Naive thymus-derived CD8-positive, alpha-beta T cell (primary cell): ENCODE measurements around the gene DDN. TPM values are rescaled to one million over a fixed set of nuclear protein-coding genes. Genes with fewer than 3 reads are reported as not detected.

Source experiments
- ATAC-seq, 2 donors: fragments of 150-1000 bp; cut with Tn5 transposase in 1 of 2; sonication (Bioruptor Pico), chemical (Tn5 transposase) in 1 of 2; 1 replicate in 1 of 2; 2 replicates in 1 of 2; pipeline ENCODE4 v1.10.0; 2021; ENCODE audit warnings: mild to moderate bottlenecking in 2 of 2, moderate library complexity in 2 of 2
- POLR2A ChIA-PET: fragments of 350-600 bp; sonication (Branson Sonifier 250); formaldehyde crosslinking; loops from one replicate; lab custom pipeline; 2021; ENCODE audit warnings: antibody characterized with exemption; lab: Charles Lee
- DNase-seq, 10 donors: peaks; one replicate each; pipeline versions ENCODE4 v3.0.0 to v3.0.0-alpha.2; 2020 to 2022
- H3K27ac Mint-ChIP-seq, 10 donors: one replicate each; pipeline ENCODE4 v1.8.0; 2020 to 2022; ENCODE audit warnings: mild to moderate bottlenecking in 10 of 10, mixed read lengths in 10 of 10, moderate library complexity in 4 of 10, inconsistent platforms in 1 of 10
- H3K27me3 Mint-ChIP-seq, 5 donors: one replicate each; pipeline ENCODE4 v1.8.0; 2021 to 2022; ENCODE audit warnings: mixed read lengths in 5 of 5
- H3K36me3 Mint-ChIP-seq, 3 donors: one replicate each; pipeline ENCODE4 v1.8.0; 2020 to 2022; ENCODE audit warnings: mixed read lengths in 3 of 3, mild to moderate bottlenecking in 2 of 3, inconsistent platforms in 1 of 3
- H3K4me1 Mint-ChIP-seq, 4 donors: one replicate each; pipeline ENCODE4 v1.8.0; 2021 to 2022; ENCODE audit warnings: mixed read lengths in 4 of 4
- H3K4me3 Mint-ChIP-seq, 10 donors: one replicate each; pipeline ENCODE4 v1.8.0; 2020 to 2022; ENCODE audit warnings: mild to moderate bottlenecking in 10 of 10, mixed read lengths in 10 of 10, moderate library complexity in 6 of 10, inconsistent platforms in 1 of 10
- H3K9me3 Mint-ChIP-seq, 9 donors: one replicate each; pipeline ENCODE4 v1.8.0; 2020 to 2022; ENCODE audit warnings: mixed read lengths in 9 of 9, mild to moderate bottlenecking in 3 of 9, inconsistent platforms in 1 of 9, moderate library complexity in 1 of 9
- polyA plus RNA-seq, 3 donors: library from polyadenylated mRNA; unstranded; fragments of 300-500 nt; fragmentation: Illumina TruSeq; gene quantifications; one replicate each; pipeline ENCODE4 v1.2.3, GENCODE V29; 2021
- total RNA-seq, 8 experiments: library from RNA in 2 of 8; stranded (reverse) in 2 of 8; gene quantifications; one replicate each; pipeline ENCODE4 v1.2.3 and lab custom pipeline; 2021 to 2026

DDN gene
- total and polyA plus RNA-seq, 5 experiments from 2014 or later, result 0.14 to 0.18 TPM; not detected in 3

DNA sequence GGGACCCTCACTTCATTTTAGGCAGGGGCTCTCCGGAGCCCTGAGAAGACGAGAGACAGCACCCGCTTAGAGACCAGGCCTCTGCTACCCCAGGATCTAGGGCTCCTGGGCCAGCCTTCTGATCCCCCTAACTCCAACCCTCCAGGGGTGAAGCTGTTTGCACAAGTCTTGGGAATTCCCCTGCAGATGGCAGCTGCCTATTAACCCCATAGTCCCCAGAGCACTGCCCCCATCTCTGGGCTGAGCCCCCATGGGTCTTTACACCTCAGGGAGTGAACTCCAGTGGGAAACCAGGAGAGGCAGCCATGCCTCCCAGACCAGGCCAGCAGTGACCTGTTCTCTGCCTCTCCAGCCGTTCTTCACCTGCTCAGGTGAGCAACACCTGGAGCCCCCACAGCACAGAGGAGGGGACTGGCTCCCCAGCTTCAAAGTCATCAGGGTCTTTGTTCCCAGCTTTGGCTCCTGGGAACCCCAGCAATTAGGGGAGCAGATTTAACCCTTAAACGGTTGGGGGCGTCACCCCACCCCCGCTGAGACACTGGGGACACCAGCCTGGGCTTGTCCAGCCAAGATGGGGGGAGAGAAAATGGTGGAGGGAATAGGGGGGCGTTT lies 29.9 kb downstream of the DDN start:
- POLR2A ChIA-PET, result interaction anchor here (0.5 to 4.5 kb wide), 3 partner anchors 10 to 266 kb away, joined by 3 to 21 read pairs (median 3); partner anchors contain the start of gene ARF3
- DNase-seq, result no peak
- H3K4me1 Mint-ChIP-seq, result peaks cover 16 to 35% (median 30%) of the 10 kb centered on the region in 4 donors
- H3K27me3 Mint-ChIP-seq, result peaks cover 11 to 41% (median 33%) of the 10 kb centered on the region in 5 donors
- ATAC-seq, result no peak
- peak overlapping the region in 6 of 10 donors; percentile 14 to 65 (median 32) for H3K4me3 Mint-ChIP-seq
- H3K36me3 Mint-ChIP-seq, result no peaks in the 10 kb centered on the region
- H3K27ac Mint-ChIP-seq, result peak overlapping the region in 2 of 10 donors; percentile 36 to 40
- H3K9me3 Mint-ChIP-seq, result no peaks in the 10 kb centered on the region

DNA sequence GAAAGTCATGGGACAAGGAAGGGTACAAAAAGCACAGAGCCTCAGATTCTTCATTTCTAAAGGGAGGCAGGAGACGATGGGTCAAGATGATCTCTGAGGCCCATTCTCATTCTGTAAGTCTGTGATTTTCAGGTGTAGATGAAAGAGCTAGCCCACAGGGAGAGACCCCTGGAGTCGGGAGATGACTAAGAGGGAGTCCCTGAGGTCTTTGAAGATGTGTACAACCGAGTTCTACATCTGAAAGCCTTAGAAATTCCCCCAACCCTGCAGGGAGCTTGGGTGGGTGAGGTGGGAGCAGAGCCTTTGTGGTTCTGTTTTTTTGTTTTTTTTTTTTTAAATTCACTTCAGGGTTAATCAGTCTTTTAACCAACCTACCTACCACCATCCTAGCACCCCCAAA lies 30.7 kb downstream of the DDN start:
- H3K27me3 Mint-ChIP-seq, result peaks cover 11 to 33% (median 30%) of the 10 kb centered on the region in 5 donors
- no peaks in the 10 kb centered on the region for H3K36me3 Mint-ChIP-seq
- peak overlapping the region in 2 of 10 donors; percentile 29 to 36 for H3K27ac Mint-ChIP-seq
- no peak for ATAC-seq
- H3K4me3 Mint-ChIP-seq, result peak overlapping the region in 4 of 10 donors; percentile 13 to 66 (median 26)
- no peaks in the 10 kb centered on the region for H3K9me3 Mint-ChIP-seq
- POLR2A ChIA-PET, result interaction anchor here (0.5 to 4.5 kb wide), 4 partner anchors 9 to 40 kb away, joined by 3 to 21 read pairs (median 4); partner anchors contain the start of gene ARF3
- H3K4me1 Mint-ChIP-seq, result peaks cover 16 to 35% (median 30%) of the 10 kb centered on the region in 4 donors
- no peak for DNase-seq

DNA sequence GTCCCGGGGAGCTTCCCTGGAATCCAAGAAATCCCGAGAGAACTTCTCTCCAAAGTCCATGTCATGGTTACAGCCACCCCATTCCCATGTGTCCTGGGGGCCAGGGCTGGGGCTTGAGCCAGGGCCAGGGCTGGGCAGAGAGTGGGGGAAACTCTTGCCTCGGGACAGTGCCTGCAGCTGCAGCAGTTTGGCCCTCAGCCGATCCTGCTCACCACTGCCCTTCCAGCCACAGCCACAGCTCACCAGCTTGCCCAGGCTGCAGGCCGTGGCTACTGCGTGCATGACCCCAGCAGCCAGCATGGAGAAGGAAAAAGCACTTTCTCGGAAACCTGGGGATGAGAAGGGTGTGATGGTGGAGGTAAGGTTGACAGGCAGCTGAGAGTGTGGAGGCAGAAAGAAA lies 31.2 kb downstream of the DDN start:
- ATAC-seq (no peak), DNase-seq (no peak)
- H3K4me3 Mint-ChIP-seq, result peak overlapping the region in 1 of 10 donors; percentile 66
- H3K4me1 Mint-ChIP-seq, result peaks cover 16 to 33% (median 30%) of the 10 kb centered on the region in 4 donors
- no peaks in the 10 kb centered on the region for H3K36me3 Mint-ChIP-seq
- no peaks in the 10 kb centered on the region for H3K9me3 Mint-ChIP-seq
- H3K27ac Mint-ChIP-seq, result no peak overlapping the region
- POLR2A ChIA-PET, result interaction anchor here (0.5 to 4.5 kb wide), 3 partner anchors 9 to 40 kb away, joined by 3 to 21 read pairs (median 4); no protein-coding TSS in a partner anchor
- H3K27me3 Mint-ChIP-seq, result peaks cover 11 to 29% (median 25%) of the 10 kb centered on the region in 5 donors

DNA sequence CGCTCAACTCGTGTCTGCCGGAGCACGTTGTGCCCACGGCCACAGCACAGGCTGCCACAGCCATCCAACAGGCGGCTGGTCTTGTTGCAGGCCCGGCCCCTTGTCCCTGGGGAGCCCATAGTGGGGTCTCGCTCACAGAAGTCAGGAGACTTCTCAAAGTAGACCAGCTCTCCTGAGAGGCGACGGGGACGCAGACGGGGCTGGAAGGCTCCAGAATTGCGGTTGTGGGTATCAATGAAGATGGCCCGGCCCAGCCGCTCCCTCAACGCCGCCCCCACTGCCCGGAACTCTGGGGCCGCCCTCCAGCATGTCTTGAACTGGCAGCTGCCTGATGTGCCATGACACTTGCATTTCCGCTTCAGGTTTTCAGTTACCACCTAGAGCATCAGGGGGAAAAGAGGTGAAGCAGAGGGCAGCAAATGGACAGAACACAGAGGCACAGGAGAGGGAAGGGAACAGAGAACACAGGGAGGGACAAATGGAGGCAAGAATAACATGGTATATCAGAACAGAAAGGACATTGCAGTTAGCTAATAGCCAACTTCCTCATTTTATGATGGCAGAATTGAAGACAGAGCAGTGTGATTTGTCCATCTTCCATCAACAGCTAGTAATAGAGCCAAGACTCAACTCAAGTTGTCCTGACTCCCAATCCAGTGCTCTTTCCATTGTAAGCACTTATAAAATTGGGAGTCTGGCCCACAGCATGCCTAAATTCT lies 32.8 kb downstream of the DDN start:
- no peak overlapping the region for H3K4me3 Mint-ChIP-seq
- no peaks in the 10 kb centered on the region for H3K9me3 Mint-ChIP-seq
- H3K4me1 Mint-ChIP-seq, result peaks cover 11 to 23% (median 19%) of the 10 kb centered on the region in 4 donors
- DNase-seq (no peak), ATAC-seq (no peak)
- peak overlapping the region in 1 of 10 donors; percentile 30 for H3K27ac Mint-ChIP-seq
- H3K27me3 Mint-ChIP-seq, result peaks cover 5 to 12% (median 11%) of the 10 kb centered on the region in 5 donors
- POLR2A ChIA-PET, result interaction anchor here (2.0 kb wide), 1 partner anchor 10 kb away, joined by 8 read pairs; the partner anchor contains the start of gene ARF3
- H3K36me3 Mint-ChIP-seq, result no peaks in the 10 kb centered on the region

- Mint-ChIP-seq H3K9me3 (no peaks in the 10 kb centered on the region), H3K27me3 (peaks cover 0 to 4% (median 1%) of the 10 kb centered on the region in 5 donors), H3K4me3 (no peak overlapping the region), H3K27ac (no peak overlapping the region), H3K36me3 (no peaks in the 10 kb centered on the region), H3K4me1 (peaks cover 3 to 14% (median 9%) of the 10 kb centered on the region in 4 donors)
- no peak for DNase-seq
- POLR2A ChIA-PET, result interaction anchor here (2.0 kb wide), 1 partner anchor 9 kb away, joined by 8 read pairs; the partner anchor contains the start of gene ARF3
- ATAC-seq, result no peak
These were observed 33.8 kb downstream of the DDN start for GRCh38 chr12:48965298-48965838.

- Mint-ChIP-seq H3K27me3 (peaks cover 0 to 2% (median 0%) of the 10 kb centered on the region in 5 donors), H3K27ac (no peak overlapping the region), H3K36me3 (no peaks in the 10 kb centered on the region), H3K4me1 (peaks cover 8 to 13% (median 12%) of the 10 kb centered on the region in 4 donors), H3K9me3 (no peaks in the 10 kb centered on the region), H3K4me3 (no peak overlapping the region)
- DNase-seq (no peak), ATAC-seq (no peak)
- POLR2A ChIA-PET, result no interaction called here
These were observed 37.4 kb downstream of the DDN start for GRCh38 chr12:48961801-48962200.

GRCh38 chr12:48961331-48961730 lies 37.8 kb downstream of the DDN start:
- H3K4me3 Mint-ChIP-seq, result no peak overlapping the region
- ATAC-seq (no peak), DNase-seq (no peak)
- H3K27ac Mint-ChIP-seq, result no peak overlapping the region
- POLR2A ChIA-PET, result no interaction called here
- no peaks in the 10 kb centered on the region for H3K36me3 Mint-ChIP-seq
- peaks cover 12 to 18% (median 16%) of the 10 kb centered on the region in 4 donors for H3K4me1 Mint-ChIP-seq
- H3K9me3 Mint-ChIP-seq, result no peaks in the 10 kb centered on the region
- H3K27me3 Mint-ChIP-seq, result peaks cover 0 to 2% (median 0%) of the 10 kb centered on the region in 5 donors

DNA sequence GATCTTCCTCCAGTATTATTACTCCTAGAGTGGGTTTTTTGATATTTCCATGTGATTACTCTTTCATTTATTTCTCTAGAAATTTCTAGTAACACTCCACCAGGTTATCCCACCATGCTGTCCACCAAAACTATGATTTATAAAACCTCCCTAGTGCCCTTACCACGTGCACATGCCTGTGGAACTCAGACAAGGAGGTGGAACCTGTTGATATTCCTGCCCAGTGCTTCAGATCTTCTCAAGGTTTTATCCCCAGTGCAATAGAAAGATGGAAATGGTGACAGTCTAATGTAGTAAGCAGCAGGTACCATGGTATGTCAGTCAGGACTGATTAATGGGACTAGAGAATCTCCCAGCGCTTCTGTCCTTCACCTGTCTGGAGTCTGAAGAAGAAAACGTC lies 38.3 kb downstream of the DDN start:
- H3K4me3 Mint-ChIP-seq, result no peak overlapping the region

DNA sequence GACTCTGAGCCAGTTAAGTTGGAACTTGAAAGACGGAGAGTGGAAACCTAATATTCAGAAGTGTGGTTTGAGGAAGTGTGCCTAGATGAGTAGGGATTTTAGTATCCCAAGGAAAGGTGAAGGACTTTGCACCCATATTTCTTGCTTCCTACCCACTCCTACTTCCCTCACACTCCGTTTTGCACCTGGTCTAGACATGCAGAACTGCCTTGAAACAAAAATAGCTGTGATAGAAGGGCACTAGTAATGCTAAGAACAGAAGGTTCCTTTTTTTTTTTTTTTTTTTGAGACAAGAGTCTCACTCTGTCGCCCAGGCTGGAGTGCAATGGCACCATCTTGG lies 41.2 kb downstream of the DDN start:
- DNase-seq (no peak), ATAC-seq (no peak)
- peaks cover 0 to 3% (median 0%) of the 10 kb centered on the region in 3 donors for H3K36me3 Mint-ChIP-seq
- peak overlapping the region; percentile 91 to 99 (median 98) for H3K4me3 Mint-ChIP-seq
- POLR2A ChIA-PET, result interaction anchor here (0.6 to 3.0 kb wide), 10 partner anchors 8 to 106 kb away, joined by 3 to 18 read pairs (median 4); partner anchors contain the start of genes DDX23, FKBP11 and WNT1
- H3K9me3 Mint-ChIP-seq, result no peaks in the 10 kb centered on the region
- peaks cover 0 to 2% (median 0%) of the 10 kb centered on the region in 5 donors for H3K27me3 Mint-ChIP-seq
- peaks cover 25 to 48% (median 44%) of the 10 kb centered on the region in 4 donors for H3K4me1 Mint-ChIP-seq
- peak overlapping the region in 9 of 10 donors; percentile 75 to 97 (median 95) for H3K27ac Mint-ChIP-seq

More for the DNA sequence above, 38.3 kb downstream of the DDN start:
- DNase-seq (no peak), ATAC-seq (no peak)
- H3K4me1 Mint-ChIP-seq, result peaks cover 17 to 23% (median 21%) of the 10 kb centered on the region in 4 donors
- H3K27me3 Mint-ChIP-seq, result peaks cover 0 to 2% (median 0%) of the 10 kb centered on the region in 5 donors
- no peak overlapping the region for H3K27ac Mint-ChIP-seq
- H3K36me3 Mint-ChIP-seq, result no peaks in the 10 kb centered on the region
- POLR2A ChIA-PET, result interaction anchor here (0.7 to 0.9 kb wide), 2 partner anchors 17 to 19 kb away, joined by 3 read pairs; no protein-coding TSS in a partner anchor
- H3K9me3 Mint-ChIP-seq, result no peaks in the 10 kb centered on the region

GRCh38 chr12:48957141-48958048 lies 41.8 kb downstream of the DDN start, which contains the start of gene ARF3:
Gene ARF3, minus strand, starts transcription at chr12:48957487. Its CDS starts 16,392 bp downstream, at chr12:48941095.
- H3K9me3 Mint-ChIP-seq, result no peaks in the 10 kb centered on the region
- peaks cover 0 to 9% (median 0%) of the 10 kb centered on the region in 3 donors for H3K36me3 Mint-ChIP-seq
- POLR2A ChIA-PET, result interaction anchor here (0.6 to 3.0 kb wide), 18 partner anchors 9 to 758 kb away, joined by 3 to 18 read pairs (median 3); partner anchors contain the start of genes DDX23, FKBP11 and WNT1
- ATAC-seq, result peak; percentile 94
- H3K27ac Mint-ChIP-seq, result peak within 1 kb of the TSS; percentile 86 to 97 (median 95)
- peaks cover 0 to 2% (median 0%) of the 10 kb centered on the region in 5 donors for H3K27me3 Mint-ChIP-seq
- H3K4me3 Mint-ChIP-seq, result peak within 1 kb of the TSS; percentile 91 to 99 (median 98)
- H3K4me1 Mint-ChIP-seq, result peaks cover 26 to 54% (median 46%) of the 10 kb centered on the region in 4 donors
- DNase-seq, result peak; percentile 88 to 96 (median 92)
